Muscle of leg (tissue), 11 donors: ENCODE measurements around the gene TRIM68. TPM values are rescaled to one million over a fixed set of nuclear protein-coding genes. Genes with fewer than 3 reads are reported as not detected.

Experiments
- DNase-seq: peaks from one replicate; pipeline ENCODE4 v3.0.0; 2013
- H3K27ac ChIP-seq: one replicate; pipeline ENCODE4 v1.5.1; 2013; ENCODE audit warnings: mild to moderate bottlenecking, low read length, control low read depth
- H3K27me3 ChIP-seq: one replicate; pipeline ENCODE4 v1.6.1; 2013; ENCODE audit warnings: low read length; ENCODE audit not compliant: control insufficient read depth, insufficient read depth
- H3K36me3 ChIP-seq: one replicate; pipeline ENCODE4 v1.6.1; 2013; ENCODE audit warnings: low read length; ENCODE audit not compliant: control insufficient read depth, insufficient read depth
- H3K4me1 ChIP-seq: one replicate; pipeline ENCODE4 v1.6.1; 2013; ENCODE audit warnings: low read length; ENCODE audit not compliant: control insufficient read depth, insufficient read depth
- H3K4me3 ChIP-seq: one replicate; pipeline ENCODE4 v1.5.1; 2013; ENCODE audit warnings: low read length, control low read depth
- H3K9me3 ChIP-seq: replicated peaks from 2 replicates; pipeline ENCODE4 v1.6.1; 2013; ENCODE audit warnings: low read depth, low read length; ENCODE audit not compliant: control insufficient read depth
- WGBS: methylation state at CpG from one replicate; pipeline ENCODE4 v1.1.5; 2013; ENCODE audit warnings: missing lambda C conversion rate; ENCODE audit not compliant: insufficient coverage; 5-methylcytosine and 5-hydroxymethylcytosine counted together
- polyA plus RNA-seq, 8 donors: library from polyadenylated mRNA; unstranded; fragments of 120-200 nt; gene quantifications; one replicate each; pipeline versions ENCODE4 v1.2.1 to v1.2.3, GENCODE V29; 2013; ENCODE audit warnings: inconsistent platforms in 1 of 8, low replicate concordance in 1 of 8; ENCODE audit not compliant: insufficient read length in 8 of 8, insufficient read depth in 1 of 8
- total RNA-seq: library from RNA; stranded (reverse); fragments of 120-200 nt; gene quantifications from one replicate; pipeline ENCODE4 v1.2.4, GENCODE V29; 2013

Gene TRIM68
- total and polyA plus RNA-seq, 9 donors, result 7.6 to 10.4 (median 8.4) TPM

DNA sequence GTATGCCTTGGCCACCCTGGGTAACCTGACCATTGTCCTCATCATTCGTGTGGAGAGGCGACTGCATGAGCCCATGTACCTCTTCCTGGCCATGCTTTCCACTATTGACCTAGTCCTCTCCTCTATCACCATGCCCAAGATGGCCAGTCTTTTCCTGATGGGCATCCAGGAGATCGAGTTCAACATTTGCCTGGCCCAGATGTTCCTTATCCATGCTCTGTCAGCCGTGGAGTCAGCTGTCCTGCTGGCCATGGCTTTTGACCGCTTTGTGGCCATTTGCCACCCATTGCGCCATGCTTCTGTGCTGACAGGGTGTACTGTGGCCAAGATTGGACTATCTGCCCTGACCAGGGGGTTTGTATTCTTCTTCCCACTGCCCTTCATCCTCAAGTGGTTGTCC, 31.9 kb upstream of the TRIM68 start:
- WGBS, result 92% methylated on average over 6 of the region's 6 CpGs
- H3K9me3 ChIP-seq, result no peaks in the 10 kb centered on the region
- H3K27me3 ChIP-seq, result no peaks in the 10 kb centered on the region
- H3K36me3 ChIP-seq, result no peaks in the 10 kb centered on the region
- no peak overlapping the region for H3K4me3 ChIP-seq
- H3K4me1 ChIP-seq, result peaks cover 5% of the 10 kb centered on the region
- H3K27ac ChIP-seq, result no peak overlapping the region
- no peak for DNase-seq

DNA sequence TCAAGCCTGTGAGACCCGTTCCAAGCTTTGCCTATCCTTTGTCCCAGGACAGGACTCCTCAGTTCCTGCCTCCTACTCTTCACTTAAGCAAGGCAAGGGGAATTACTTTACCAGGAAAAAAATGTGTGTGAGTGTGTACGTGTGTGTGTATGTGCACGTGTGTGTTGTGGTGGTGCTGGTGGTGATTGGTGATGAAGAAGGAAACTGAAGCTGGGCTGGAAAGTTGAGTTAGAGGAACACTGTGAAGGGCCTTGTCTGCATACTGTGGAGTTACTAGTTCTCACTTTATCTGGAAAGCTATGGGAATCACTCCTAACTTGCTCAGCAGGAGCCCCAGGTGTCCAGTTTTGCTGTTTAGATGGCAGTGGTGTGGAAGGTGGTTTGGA, 29.6 kb upstream of the TRIM68 start:
- H3K9me3 ChIP-seq, result no peaks in the 10 kb centered on the region
- WGBS, result 52% methylated on average over 2 of the region's 3 CpGs

DNA sequence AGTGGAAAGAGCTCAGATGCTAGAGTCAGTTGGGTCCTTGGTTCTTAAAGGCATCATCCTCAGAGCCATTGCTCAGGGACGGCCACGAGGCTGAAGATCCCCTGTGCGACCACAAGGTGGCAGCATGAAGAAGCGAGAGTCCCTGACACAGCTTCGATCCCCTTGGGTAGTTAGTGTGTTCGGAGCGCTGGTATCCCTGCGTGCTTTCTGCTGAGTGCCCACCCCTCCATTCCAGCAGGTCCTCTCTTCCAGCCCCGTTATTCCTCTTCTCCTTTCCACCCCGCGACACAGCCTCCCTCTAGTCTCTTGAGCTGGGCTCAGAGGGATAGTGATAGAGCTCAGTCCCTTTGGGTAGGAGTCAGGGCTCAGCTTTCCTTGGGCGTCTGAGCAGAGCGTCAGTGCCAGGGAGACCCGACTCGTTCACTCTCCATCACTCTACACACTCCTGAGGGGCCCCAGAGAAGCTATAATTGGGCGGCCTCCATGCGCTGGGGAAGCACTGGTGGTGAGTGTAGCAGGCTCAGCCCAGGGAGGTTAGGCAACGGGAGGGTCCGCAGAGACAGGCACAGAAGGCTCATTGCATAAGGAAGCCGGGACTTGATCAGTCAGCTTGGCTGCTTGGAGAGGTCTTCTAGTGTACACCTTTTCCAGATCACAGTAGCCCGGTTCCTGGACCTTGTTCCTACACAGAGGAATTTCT, 29.1 kb upstream of the TRIM68 start, which contains the start of gene OR51D1:
TSS of gene OR51D1 (plus strand) at position 516 of the 700 bp plus-strand sequence. CDS start 2,314 bp downstream, outside the sequence.
- peak; percentile 74 for DNase-seq
- Histone ChIP-seq H3K4me1 (peaks cover 5% of the 10 kb centered on the region), H3K27ac (no peak within 1 kb of the TSS), H3K27me3 (no peaks in the 10 kb centered on the region), H3K36me3 (no peaks in the 10 kb centered on the region), H3K9me3 (no peaks in the 10 kb centered on the region), H3K4me3 (peak within 1 kb of the TSS; percentile 24)
- WGBS, result 33% methylated on average over 3 of the region's 21 CpGs

More for the DNA sequence above, 29.6 kb upstream of the TRIM68 start:
- H3K36me3 ChIP-seq, result no peaks in the 10 kb centered on the region
- no peak overlapping the region for H3K27ac ChIP-seq
- H3K27me3 ChIP-seq, result no peaks in the 10 kb centered on the region
- H3K4me1 ChIP-seq, result peaks cover 5% of the 10 kb centered on the region
- DNase-seq, result no peak
- no peak overlapping the region for H3K4me3 ChIP-seq

DNA sequence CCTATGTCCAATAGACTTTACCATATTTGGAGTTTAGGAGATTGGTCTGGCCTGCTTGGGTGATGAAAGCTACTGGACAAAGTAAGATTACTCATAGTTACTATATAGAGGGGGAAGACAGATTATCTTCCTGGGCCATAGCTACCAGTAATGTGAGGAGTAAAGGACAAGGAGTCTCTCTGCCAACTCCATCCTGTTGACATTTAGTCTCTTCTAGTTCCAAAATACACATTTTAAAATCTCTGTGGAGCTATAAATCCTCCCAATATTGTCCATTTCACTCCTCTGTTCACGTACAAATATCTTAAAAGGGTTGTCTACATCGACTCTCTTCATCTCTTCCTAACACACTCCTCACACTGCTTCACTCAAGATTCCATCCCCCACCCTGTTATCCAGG, 28.1 kb upstream of the TRIM68 start:
- no peaks in the 10 kb centered on the region for H3K27me3 ChIP-seq
- no peak for DNase-seq
- WGBS, result 59% methylated on average over 2 of the region's 2 CpGs

DNA sequence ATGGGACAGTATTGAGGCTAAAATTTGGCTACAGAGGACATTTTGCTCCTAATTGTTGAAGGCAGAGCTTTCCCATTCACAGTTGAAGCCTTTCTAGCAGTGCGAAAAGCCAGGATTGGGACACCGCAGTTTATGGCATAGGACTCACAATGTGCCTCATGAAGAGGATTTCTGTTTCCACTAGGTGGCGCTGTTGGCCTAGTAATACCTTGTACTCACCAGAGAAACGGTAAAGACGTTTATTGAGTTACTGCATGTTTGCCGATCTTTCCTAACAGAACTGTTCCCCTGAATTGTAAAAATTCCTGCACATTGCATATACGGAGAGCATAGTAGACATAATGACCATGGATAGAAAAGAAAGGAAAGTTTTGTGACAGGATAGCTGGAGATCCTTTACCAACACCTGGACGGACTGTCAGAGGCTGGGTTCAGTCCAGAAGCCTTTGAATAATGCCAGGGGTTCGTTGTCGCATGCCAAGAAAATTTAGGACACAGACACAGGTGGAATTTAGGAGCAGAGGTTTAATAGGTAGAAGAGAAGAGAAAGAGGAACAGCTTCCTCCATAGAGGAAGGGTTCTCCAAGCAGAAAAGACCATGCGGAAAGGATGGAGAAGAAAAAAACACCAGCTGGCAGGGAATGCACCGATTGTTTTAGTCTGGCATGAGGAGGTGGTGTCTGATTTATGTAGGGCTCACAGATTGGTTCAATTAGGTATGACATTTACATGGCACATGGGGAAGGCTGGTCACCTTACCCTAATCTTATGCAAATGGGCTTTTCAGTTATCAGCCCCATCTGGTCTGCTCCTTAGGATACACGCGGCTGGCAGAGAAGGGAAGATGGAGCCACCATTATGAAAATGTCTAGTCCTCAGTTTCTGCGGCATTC, 18.4 kb upstream of the TRIM68 start:
- Histone ChIP-seq H3K36me3 (no peaks in the 10 kb centered on the region), H3K9me3 (peaks cover 5% of the 10 kb centered on the region), H3K27ac (no peak overlapping the region), H3K4me3 (no peak overlapping the region), H3K27me3 (no peaks in the 10 kb centered on the region), H3K4me1 (no peaks in the 10 kb centered on the region)
- 31% methylated on average over 4 of the region's 15 CpGs for WGBS
- peak; percentile 61 for DNase-seq

More for the DNA sequence above, 28.1 kb upstream of the TRIM68 start:
- H3K4me1 ChIP-seq, result peaks cover 5% of the 10 kb centered on the region
- H3K36me3 ChIP-seq, result no peaks in the 10 kb centered on the region
- no peak overlapping the region for H3K27ac ChIP-seq
- no peaks in the 10 kb centered on the region for H3K9me3 ChIP-seq
- H3K4me3 ChIP-seq, result no peak overlapping the region

DNA sequence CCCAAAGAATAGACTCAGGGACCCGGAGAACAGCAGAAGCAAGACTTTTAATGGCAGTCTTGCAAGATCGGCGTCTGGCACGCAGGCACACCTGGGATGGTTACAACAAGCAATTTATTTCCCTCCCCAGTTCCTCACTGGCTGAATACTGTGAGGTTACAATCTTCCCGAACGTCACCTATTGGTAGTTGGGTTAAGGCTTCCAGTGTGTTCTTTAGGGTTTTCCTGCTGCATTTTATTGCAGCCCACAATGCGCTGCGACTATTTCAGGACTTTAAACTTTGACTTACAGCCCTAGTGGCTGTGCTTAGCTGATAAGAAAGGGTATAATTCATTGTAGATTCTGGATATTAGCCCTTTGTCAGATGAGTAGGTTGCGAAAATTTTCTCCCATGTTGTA, 11.5 kb upstream of the TRIM68 start:
- no peak overlapping the region for H3K27ac ChIP-seq
- DNase-seq, result no peak
- H3K4me1 ChIP-seq, result no peaks in the 10 kb centered on the region
- no peaks in the 10 kb centered on the region for H3K27me3 ChIP-seq
- H3K9me3 ChIP-seq, result peaks cover 2% of the 10 kb centered on the region
- no peaks in the 10 kb centered on the region for H3K36me3 ChIP-seq
- 70% methylated on average over 2 of the region's 9 CpGs for WGBS
- H3K4me3 ChIP-seq, result no peak overlapping the region

DNA sequence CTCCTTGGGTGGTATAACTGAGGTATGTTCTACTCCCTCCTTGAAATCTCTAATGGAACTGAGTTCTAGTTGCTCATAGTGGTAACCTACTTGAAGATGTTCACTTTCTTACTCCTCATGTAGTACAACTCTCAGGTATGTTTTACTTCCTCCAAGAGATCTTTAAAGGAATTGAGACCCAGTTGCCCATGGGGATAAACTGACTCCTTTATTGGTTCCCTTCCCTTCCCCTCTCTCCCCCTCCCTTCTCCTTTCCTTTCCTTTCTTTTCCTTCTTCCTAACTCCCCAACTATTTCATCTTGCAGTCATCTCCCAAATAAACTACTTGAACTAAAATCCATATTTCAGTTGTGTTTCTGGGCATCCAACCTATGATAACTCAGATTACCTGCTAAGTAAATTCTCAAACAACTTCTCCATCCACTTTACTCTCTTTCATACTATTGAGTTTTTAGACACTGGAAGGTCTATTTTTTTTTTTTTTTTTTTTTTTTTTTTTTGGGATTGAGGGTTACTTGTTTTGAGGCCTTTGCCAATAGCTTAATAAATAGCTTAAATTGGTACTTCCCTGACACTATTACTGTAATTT, 7.9 kb upstream of the TRIM68 start:
- Histone ChIP-seq H3K36me3 (no peaks in the 10 kb centered on the region), H3K4me3 (no peak overlapping the region), H3K27ac (no peak overlapping the region), H3K9me3 (no peaks in the 10 kb centered on the region), H3K4me1 (no peaks in the 10 kb centered on the region), H3K27me3 (peaks cover 2% of the 10 kb centered on the region)
- DNase-seq, result no peak

DNA sequence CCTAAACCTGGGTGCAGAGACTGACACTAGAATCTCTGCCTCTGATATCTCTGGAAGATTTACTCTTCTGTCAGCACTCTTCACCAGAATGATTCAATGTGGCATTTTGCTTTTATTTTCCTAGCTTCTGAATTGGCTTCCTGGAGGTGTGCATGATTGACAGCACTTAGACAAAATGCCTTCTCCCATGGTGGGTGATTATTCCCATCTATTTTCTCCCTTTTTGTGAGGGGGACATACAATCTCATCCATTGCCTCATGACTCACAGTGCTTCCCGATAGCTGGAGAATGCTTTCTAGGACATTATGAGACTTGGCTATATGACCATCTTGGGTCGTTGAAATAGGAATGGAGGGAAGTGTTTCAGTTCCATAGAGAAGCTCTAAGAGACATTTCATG, 4.0 kb upstream of the TRIM68 start:
- peaks cover 2% of the 10 kb centered on the region for H3K27me3 ChIP-seq
- no peaks in the 10 kb centered on the region for H3K9me3 ChIP-seq
- H3K4me1 ChIP-seq, result peaks cover 4% of the 10 kb centered on the region
- WGBS, result no CpG with 5 or more reads among the region's 2 CpGs
- no peak overlapping the region for H3K27ac ChIP-seq
- no peak overlapping the region for H3K4me3 ChIP-seq
- no peak for DNase-seq
- no peaks in the 10 kb centered on the region for H3K36me3 ChIP-seq

DNA sequence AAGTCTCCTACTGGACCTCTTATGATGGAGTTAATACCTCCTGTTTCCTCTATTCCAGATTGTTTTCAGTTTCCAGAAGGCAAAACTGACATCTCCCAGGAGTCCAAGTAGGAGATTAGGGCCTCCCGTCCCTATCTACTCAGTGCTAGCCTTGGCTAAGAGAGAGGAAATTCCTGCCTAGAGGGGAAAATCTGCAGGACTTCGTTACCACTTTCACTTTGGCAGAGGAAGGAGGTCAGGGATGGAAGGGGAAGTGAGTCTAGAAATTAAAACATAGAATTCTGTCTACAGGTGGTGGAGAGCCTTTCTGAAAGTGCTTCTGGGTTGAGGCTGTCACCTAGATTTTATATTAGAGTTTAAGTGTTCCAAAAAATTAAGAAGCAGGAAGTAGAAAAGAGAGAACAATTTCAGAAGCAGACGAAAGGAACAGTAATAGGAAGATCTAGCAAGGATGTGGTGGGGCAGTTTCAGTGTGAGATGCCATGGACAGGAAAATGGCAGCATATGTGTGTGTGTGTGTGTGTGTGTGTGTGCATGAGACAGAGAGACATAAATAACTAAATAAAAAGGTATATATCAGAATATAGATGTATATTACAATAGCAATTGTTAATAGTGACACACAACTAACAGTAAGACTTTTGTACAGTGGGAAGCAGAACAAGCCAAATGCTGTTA, 2.4 kb upstream of the TRIM68 start:
- Histone ChIP-seq H3K4me3 (no peak overlapping the region), H3K9me3 (no peaks in the 10 kb centered on the region), H3K4me1 (peaks cover 8% of the 10 kb centered on the region), H3K36me3 (no peaks in the 10 kb centered on the region), H3K27me3 (peaks cover 2% of the 10 kb centered on the region), H3K27ac (no peak overlapping the region)
- peak; percentile 7 for DNase-seq
- 35% methylated on average over 2 of the region's 3 CpGs for WGBS

DNA sequence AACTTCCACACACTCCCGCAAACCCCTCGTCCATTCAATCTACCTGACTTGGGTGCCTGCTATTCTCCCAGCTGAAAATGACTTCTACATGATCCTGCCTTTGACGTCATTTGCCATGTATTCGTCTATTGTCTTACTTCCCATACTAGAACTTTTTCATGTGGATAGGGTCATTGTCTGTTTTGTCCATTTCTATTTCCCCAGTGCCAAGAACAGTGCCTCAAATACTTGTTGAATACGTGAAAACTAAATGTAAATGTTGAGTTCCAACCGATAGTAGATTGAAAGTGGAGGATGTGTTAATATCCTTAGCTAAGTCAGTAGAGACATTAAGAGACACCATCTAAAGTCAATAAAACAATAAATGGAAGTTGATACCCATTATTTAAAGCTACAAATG, 935 bp downstream of the TRIM68 start:
- Histone ChIP-seq H3K4me1 (peaks cover 8% of the 10 kb centered on the region), H3K36me3 (peaks cover 20% of the 10 kb centered on the region), H3K27ac (peak overlapping the region; percentile 96), H3K27me3 (no peaks in the 10 kb centered on the region), H3K9me3 (no peaks in the 10 kb centered on the region), H3K4me3 (peak overlapping the region; percentile 94)
- DNase-seq, result peak; percentile 13
- 71% methylated on average over 2 of the region's 6 CpGs for WGBS
